Left kidney (tissue), 2 donors: Measurements from ENCODE around the gene HS6ST3. TPM values are rescaled to one million over a fixed set of nuclear protein-coding genes. Genes with fewer than 3 reads are reported as not detected.
"Not testable (repeated sequence)": the region's sequence is repeated elsewhere in the genome, so short reads cannot be mapped to it uniquely, and the experiment has no call there.

ENCODE experiments used
- DNase-seq: peaks from one replicate; pipeline ENCODE4 v3.0.0-alpha.2; 2013
- polyA plus RNA-seq: library from polyadenylated mRNA; unstranded; fragments of 120-200 nt; gene quantifications from one replicate; pipeline ENCODE4 v1.2.1, GENCODE V29; 2013; ENCODE audit not compliant: insufficient read length

Gene HS6ST3
- polyA plus RNA-seq, 1 donor = 3.3 TPM

DNA sequence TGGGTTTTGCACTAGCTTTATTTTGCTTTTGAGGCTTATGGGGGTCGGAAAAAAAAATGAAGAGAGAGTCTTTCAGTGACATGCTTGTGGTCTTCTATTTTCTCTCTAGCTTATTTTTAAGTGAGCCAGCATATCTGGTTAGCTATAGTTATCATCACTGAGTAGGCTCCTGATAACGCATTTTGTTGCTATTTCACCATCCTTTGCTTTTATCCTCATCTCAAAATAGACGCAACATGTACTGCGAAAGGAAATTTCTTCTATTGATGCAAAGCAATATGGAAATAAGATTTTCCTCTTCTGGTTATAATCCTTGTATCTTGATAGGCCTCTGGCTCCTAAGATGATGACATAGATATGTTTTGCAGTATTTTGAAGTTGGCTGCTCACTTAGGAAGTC, 630.5 kb downstream of the HS6ST3 start:
- no peak for DNase-seq

DNA sequence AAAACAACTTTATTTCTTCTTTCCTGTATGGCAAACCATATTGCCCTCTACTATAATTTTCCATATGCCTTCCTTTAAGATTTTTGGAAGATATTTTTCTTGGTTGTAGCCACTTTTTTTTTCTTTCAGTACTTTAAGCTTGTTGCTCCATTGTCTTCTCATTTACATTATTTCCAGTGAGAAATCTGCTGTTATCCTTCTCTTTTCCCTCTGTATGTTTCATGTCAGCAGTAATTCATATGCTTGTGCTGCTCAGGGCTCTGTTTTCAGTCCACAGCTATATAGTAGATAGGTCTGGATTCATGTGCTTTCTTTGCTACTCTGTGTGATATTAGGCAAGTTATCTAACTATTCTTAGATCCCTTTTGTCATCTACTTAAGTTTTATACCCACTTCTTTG, 636.7 kb downstream of the HS6ST3 start:
- DNase-seq = no peak

DNA sequence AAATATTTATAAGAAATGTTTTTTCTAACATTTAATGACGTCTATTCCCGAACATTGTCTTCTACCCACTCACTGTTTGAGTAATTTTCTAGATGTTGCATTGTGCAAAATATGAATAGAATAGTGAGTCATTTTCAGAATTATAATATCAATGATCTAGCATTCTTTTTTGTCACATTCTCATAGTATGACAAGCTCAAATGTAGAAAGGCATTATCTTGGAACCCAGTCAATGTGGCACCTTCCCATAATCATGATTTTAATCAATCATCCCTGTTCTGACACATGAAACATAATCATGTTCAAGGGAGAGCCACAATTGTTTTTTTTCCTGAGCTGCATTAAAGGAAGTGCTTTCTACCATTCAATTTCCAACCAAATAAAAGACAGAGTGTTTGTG, 638.6 kb downstream of the HS6ST3 start:
- DNase-seq = no peak

DNA sequence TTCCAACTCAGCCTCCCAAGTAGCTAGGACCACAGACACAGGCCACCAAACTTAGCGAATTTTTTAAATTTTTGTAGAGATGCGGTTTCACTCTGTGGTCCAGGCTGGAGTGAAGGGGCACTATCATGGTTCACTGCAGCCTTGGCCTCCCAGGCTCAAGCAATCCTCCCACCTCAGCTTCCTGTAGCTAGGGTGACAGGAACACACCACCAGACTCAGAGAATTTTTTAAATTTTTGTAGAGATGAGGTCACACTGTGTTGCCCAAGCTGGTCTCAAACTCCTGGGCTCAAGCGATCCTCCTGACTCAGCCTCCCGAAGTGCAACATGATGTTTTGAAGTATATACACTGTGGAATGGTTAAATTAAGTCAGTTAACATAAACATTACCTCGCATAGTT, 640.8 kb downstream of the HS6ST3 start:
- DNase-seq = no peak

DNA sequence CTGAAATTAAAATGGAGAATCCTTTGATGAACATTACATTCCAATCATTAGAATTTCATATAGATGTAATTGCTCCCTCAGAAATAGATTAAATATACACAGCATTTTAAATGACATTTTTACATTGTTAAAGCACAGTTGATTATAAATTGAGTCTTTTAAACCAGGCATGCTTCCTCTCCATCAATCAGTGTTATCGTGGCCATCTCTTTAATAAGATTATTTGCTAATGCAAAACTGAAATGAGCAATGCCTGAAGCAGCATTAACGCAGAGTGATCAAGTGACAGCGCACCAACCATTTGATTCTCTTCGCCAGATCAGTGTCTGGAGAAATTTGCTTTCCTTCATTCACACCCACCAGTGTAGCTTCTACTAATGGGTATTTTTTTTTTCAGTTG, 644.6 kb downstream of the HS6ST3 start:
- no peak for DNase-seq

DNA sequence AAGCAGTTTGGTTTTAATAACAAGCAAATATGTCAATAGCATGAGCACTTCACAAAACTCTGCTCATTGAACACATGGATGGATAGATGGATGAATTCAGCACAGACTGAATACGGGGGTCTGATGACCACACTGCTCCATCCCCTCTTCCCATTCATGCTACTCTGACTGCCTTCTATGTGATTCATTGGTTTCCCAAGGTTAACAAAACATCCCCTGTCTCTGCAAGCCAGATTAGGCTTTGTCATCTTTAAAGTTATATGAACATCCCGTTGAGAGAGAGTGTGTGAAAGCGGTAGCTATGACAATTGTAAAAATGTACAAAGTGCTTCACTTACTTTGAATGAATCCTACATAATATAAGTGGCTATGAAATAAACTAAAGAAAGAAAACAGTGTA, 651.9 kb downstream of the HS6ST3 start:
- no peak for DNase-seq

DNA sequence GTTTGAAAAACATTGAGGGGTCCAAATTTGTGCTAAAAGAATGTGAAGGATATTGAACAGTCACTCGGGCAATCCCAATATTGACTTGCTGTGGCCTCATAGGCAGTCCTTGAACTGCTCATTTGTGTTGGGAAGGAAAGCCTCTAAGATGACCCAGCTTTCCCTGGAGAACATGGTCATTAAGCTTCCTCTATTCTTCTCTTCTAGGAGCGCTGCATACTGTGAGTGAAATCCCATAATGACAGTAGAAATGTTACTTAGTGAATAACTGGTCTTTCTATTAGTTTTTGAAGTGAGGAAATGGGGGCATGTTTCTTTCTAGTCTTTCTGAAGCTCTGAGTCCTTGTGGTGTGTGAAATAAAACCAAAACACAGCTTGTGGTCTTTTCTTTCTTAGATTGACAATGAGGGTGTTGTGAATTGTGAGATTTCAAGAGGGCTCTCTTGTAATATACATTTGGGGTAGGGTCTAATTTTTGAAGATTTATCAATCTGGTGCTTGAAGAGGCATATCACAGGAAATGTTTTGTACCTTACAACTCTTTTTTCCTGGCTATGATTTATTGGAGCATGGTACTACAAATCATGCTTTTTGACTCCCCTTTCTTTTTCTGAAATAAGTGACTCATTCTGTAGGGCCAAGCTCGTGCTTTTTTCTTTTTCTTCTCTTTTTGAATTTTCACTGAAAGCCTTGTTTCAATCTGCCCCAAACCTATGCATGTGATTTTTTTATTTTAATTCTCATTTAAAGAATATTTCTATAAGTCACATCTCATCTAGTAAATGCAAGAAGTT, 653.6 kb downstream of the HS6ST3 start:
- no peak for DNase-seq

DNA sequence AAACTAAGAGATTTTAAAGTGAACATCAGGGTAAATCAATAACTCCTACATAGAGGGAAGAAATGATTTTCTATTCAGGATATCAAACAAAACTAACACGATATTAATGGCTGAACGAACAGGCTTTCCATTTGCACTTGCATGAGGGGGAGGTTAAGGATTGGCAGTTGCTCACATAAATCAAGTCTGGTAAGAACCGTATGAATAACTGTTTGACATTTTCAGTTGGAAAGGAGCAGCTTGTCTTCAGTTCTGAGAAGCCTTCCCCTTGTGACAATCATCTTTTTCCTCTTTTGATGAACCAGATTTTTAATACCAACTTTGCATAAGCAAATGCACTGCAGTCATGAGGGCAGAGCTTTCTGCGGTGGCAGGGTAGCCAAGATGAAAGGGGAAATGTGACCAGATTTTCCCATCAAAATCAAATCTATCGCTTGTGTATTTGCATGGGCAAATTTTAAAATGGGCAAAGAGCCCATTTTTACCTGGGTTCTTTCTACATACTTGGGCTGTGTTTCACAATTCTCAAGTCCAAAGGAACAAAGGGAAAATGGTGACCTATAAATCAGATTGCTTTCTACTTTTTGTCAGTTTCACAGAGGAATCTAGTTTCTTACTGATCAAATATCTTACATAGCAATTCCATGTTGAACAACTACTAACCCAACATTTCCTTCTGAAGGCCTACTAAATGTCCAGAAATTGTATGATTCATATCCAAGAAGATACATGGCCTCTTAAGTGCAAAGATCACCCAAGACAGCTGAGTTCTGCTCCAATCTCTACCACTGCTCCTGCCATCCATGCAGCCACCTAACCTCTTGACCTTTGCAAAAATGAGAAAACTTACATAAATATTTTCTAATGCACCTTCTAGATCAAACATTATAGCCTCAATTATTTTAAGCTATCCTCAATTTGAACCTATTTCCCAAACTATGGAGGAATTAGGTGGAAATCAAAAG, 654.7 kb downstream of the HS6ST3 start:
- no peak for DNase-seq

DNA sequence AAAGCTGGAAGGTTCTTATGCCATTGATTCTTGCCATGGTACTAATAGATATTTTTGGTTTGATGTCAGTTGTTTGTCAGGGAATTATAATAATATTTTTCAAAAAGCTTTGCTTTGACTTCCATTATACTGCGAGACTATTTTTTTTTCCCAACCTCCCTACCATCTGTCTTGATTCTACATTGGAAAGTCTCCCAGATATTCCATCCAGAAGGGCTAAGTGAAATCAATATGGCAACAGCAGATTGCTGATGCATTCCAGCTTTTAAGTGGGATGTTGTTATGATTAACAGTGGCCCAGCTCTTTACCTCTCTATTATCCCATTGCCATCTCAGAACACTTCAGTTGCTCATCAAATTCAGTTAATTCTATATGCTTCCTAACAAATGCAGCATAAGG, 657.0 kb downstream of the HS6ST3 start:
- no peak for DNase-seq

DNA sequence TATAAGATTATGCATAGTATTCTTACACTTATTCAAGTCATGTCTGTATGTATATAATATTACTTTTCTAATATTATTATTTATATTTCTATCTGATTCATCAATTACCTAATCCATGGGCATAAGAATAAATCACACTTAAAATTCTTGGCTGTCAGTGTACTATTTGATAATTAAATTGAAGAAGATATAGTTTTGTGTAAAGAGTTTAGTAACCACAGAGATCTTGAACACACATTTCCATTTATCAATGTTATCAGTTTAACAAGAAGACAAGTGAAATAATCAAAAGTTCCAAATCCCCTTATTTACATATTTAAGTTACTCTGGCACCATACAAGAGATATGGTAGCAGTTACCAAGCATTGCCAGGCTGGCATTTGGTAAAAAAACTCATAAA, 659.9 kb downstream of the HS6ST3 start:
- DNase-seq = no peak

DNA sequence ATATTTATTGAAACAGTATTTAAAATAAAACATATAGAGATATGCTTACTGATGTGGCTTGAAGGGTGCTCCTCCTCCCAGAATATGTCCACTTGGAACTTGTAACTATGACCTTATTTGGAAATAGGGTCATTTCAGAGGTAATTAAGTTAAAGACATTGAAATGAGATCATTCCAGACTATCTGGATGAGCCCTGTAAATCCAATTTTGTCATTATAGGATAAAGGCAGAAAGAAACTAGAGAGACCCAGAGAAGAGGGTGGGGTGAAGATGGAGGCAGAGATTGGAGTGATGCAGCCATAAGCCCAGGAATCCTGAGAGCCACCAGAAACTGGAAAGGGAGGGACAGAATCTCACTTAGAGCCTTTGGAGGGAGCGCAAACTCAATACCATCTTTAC, 661.2 kb downstream of the HS6ST3 start:
- no peak for DNase-seq

DNA sequence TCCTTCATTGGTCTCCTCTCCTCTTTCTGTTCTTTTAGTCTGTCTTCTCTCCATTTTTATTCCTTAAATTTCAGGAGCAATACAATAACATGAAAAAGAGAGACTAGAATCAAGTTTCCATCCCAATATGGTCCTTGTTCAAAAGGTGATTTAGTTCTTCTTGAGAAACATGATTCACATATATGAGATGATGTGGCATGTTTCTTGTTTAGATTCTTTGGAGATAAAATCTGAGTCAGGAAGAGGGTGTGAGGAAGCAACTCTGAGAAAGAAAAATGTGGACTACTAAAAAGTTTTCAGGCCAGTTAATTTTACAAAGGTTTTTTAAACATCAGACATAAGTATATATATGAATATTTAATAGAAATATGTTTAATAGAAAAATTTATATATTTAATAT, 673.0 kb downstream of the HS6ST3 start:
- no peak for DNase-seq

DNA sequence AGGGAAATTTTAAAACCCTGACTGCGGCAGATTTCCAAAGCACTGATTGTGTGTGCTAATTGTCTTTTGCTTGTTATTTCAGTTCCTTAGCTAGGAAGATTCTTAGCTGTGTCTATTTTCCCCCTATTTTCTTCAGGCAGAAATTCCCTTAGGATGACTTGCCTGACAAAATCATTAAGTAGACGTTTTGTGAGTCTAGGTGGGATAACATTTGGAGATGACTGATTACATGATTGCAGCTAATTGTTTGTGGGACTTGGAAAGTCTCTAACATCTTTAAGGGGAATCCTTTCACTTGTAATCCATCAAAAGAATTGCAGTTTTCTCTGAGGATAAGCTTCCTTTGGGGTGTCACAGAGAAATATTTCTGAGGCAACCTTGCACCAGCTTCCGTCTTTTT, 676.4 kb downstream of the HS6ST3 start:
- DNase-seq = no peak

DNA sequence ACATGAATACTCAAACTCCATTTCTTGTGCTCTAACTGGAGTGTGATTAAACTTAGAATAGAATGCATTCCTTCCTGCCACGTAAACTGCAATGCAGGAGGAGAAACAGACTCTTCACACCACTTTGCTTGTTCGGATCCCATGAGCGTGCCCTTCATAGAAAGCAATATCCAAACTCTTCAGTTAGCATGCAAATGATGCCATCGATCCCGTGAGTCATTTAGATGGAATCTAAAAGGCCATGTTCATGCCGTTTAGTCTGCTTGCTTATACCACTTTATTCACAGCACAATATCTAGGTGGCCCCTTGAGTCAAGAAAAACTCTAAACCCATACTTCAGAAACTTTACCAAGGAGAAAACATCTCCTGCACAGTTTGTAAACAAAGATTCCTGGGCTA, 678.6 kb downstream of the HS6ST3 start:
- no peak for DNase-seq

DNA sequence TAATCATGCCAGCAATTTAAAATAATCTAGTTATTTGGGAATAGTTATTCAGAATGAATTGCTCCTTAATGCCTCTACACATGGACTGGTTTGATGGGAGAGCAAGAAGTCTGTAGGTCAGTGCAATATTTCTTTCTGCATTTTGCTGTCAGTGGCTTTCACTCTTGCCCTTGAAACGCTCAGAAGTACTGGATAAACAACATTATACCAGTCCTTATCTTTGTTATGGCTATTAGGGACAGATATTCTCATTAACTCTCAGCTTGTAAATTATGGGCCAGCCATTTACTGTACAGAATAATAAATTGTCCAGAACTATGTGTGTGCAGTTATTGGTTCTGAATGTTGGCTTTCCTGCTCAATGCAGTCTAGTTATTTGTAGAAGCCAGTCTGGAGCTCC, 680.0 kb downstream of the HS6ST3 start:
- peak; percentile 10 for DNase-seq

DNA sequence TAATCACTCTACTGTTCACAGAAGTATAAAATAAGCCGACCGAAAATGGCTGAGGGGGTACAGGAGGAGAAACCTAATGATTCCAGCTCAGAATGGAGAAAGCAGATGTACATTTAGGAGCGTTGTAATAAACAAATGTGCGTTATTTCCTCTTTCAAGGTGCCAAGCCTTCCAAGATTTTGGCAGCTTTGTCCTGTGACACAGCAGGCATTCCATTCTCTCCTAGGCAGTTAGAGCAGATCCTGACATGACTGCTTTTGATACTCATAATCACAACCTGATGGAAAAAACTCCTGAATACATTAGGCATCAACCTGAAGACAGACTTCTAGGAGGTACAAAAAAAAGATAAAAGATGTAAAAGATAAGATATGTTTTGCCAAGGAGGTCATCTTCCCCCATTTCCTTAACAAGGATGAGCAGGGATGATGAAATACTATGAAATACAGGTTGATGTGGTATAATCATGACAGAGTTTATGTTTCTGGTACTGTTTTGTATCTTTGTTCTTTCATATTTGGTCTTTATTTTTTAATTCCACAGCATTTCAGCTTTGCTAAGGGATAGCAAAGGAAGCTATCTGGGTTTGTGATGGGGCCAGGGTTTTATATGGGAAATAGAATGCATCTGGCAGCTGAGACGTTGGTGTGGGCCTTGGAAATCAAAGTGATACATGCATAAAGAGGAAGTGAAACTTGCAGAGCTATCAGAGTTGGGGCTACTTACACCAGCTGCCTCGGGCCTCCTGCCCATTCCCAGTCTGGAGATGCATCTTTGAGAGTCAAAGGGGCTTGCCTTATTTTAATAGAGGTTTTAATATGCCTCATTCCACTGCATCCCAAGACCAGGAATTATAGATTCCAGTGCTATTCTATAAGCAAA, 681.8 kb downstream of the HS6ST3 start:
- no peak for DNase-seq

DNA sequence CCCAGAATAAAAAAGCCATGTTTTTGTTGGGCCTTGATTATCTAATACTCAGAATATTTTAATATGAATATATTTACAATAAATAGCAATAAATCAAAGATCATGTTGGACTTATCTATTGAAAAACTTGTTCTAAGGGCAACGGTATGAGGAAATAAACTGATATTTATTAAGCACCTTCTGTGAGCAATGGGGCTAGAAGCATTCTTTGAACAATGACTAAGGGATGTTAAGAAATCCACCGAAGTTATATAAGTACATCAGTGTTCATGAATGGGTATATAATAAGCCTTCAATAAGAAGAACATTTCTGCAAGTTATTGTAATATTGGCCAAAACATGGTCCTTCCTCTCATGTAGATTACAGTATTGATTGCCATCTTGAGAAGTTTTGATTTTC, 682.5 kb downstream of the HS6ST3 start:
- DNase-seq = no peak

DNA sequence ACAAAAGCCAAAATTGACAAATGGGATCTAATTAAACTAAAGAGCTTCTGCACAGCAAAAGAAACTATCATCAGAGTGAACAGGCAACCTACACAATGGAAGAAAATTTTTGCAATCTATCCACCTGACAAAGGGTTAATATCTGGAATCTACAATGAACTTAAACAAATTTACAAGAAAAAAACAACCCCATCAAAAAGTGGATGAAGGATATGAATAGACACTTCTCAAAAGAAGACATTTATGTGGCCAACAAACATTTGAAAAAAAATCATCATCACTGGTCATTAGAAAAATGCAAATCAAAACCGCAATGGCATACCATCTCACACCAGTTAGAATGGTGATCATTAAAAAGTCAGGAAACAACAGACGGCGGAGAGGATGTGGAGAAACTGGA, 688.4 kb downstream of the HS6ST3 start:
- DNase-seq = not testable (repeated sequence)

DNA sequence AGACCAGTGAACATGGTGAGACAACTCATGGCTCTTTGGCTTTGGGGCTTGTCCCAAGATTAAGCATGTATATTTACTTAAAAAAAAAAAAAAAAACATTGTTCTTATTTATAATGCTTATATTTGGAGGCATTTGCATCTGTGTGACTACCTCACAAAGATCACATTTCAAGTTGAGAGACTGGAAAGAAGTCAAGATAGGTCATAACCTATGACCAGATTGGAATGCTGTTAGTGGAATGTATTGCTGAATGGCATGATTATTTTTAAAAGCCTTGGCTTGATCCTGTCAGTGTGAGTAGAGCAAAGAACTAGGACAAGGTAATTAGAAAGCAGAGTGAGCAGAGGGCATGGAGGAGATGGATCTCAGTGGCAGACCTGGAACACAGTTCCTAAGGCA, 689.8 kb downstream of the HS6ST3 start:
- DNase-seq = no peak

DNA sequence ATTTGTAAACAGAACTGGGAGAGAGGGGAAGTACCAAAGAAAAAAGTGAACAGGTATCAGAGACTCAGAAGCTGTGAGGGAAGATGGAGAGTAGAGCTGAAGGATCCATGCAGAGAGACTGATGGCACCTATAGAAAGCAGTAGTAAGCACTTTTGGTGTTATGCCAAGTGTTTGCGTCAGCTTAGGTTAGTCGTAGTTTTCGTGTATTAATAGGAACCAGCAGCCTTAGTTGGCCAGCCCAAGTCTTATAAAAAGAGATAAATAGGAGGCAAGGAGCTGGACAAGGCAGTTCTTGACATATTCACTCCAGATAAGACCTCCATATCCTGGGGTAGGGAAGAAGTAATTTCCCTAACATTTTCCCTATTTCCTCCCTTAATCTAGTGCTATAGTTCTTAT, 690.2 kb downstream of the HS6ST3 start:
- no peak for DNase-seq

DNA sequence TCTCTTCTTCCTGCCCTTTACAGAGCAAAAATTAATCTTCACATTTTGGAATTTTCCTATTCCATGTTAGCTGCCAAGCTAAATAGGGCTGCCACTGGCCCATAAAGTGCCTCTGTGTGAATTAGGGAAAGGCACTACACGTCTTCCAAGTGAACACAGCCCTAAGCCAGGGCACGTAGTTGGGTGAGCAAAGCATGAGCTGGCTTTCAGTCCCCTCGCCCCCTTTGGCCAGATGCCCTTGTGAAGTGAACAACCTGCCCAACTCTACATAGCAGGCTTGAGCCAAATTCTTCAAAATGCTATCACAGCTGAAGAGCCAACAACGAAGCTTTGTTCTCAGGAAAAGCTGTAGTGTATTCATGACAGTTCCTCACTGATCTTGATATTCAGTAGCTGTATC, 691.2 kb downstream of the HS6ST3 start:
- DNase-seq = no peak

DNA sequence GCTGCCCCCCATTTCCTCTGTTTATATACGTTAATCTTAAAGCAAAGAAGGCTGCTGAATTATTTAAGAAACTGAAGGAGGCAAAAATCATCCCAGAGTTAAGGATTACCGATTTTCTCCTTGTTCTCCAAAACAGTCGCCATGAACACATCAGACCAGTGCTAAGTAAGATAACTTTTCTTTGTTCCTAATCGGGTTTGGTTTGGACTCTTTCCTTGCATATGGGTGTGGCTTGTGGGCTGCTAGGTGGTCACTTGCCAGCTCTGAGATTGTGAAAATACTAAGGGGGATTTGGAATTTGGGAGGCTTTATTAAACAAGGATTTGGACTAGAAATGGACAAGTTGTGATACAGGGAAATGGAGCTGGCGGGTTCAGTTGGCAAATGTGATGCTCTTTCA, 692.3 kb downstream of the HS6ST3 start:
- DNase-seq = no peak
